Cardiac septum (tissue), 1 donor: ENCODE results near the gene TMEM30B. TPM values are rescaled to one million over a fixed set of nuclear protein-coding genes. Genes with fewer than 3 reads are reported as not detected.

ENCODE experiments used
- DNase-seq: peaks from one replicate; pipeline ENCODE4 v3.0.0-alpha.2; 2020; ENCODE audit warnings: low spot score
- intact Hi-C: fragments of 100-400 bp; cut with DNase I; formaldehyde crosslinking; loops from one replicate; pipeline ENCODE4 v1.14.0; 2022
- total RNA-seq: library from RNA; stranded (reverse); fragmentation: NEBNext Ultra II Directional; extraction: Animal tissue kit (Norgen Biotek cat#: 25700); gene quantifications from one replicate; pipeline ENCODE4 v1.2.1, GENCODE V29; 2021
- donor health status: DM: no; HTN: no; CAD: no.

Gene TMEM30B
- total RNA-seq, 1 donor from 2014 or later: 5.2 TPM

- no peak for DNase-seq
- intact Hi-C loops: loop anchor here (5.0 kb wide), 1 partner anchor 49 kb away; no protein-coding TSS in a partner anchor
These were observed 27.1 kb upstream of the TMEM30B start for GRCh38 chr14:61308198-61308597.

- intact Hi-C loops: loop anchor here (5.0 kb wide), 1 partner anchor 53 kb away; no protein-coding TSS in a partner anchor
- no peak for DNase-seq
These were observed 23.6 kb upstream of the TMEM30B start for GRCh38 chr14:61304688-61305087.

- intact Hi-C loops: no loop called here
- no peak for DNase-seq
These were observed 19.6 kb upstream of the TMEM30B start for GRCh38 chr14:61300754-61301153.

- DNase-seq: no peak
- intact Hi-C loops: no loop called here
These were observed 19.1 kb upstream of the TMEM30B start for GRCh38 chr14:61300209-61300608.

GRCh38 chr14:61298824-61299223 lies 17.7 kb upstream of the TMEM30B start:
- intact Hi-C loops: loop anchor here (5.0 kb wide), 3 partner anchors 158 to 828 kb away; no protein-coding TSS in a partner anchor
- no peak for DNase-seq

- intact Hi-C loops: loop anchor here (5.0 kb wide), 3 partner anchors 160 to 830 kb away; no protein-coding TSS in a partner anchor
These were observed 16.4 kb upstream of the TMEM30B start for GRCh38 chr14:61297581-61297980.

GRCh38 chr14:61296719-61297502 lies 15.8 kb upstream of the TMEM30B start:
- intact Hi-C loops: loop anchor here (5.0 kb wide), 3 partner anchors 160 to 830 kb away; no protein-coding TSS in a partner anchor
- no peak for DNase-seq

More at GRCh38 chr14:61297581-61297980, 16.4 kb upstream of the TMEM30B start:
- DNase-seq: no peak

- no peak for DNase-seq
- intact Hi-C loops: loop anchor here (5.0 kb wide), 3 partner anchors 161 to 831 kb away; no protein-coding TSS in a partner anchor
These were observed 15.0 kb upstream of the TMEM30B start for GRCh38 chr14:61296151-61296550.

- intact Hi-C loops: no loop called here
- no peak for DNase-seq
These were observed 9.6 kb upstream of the TMEM30B start for GRCh38 chr14:61290701-61291100.

GRCh38 chr14:61288720-61289119 lies 7.6 kb upstream of the TMEM30B start:
- no peak for DNase-seq
- intact Hi-C loops: no loop called here

- no peak for DNase-seq
- intact Hi-C loops: no loop called here
These were observed 7.1 kb upstream of the TMEM30B start for GRCh38 chr14:61288228-61288627.

GRCh38 chr14:61287196-61287595 lies 6.1 kb upstream of the TMEM30B start:
- intact Hi-C loops: no loop called here
- no peak for DNase-seq

GRCh38 chr14:61285364-61285763 lies 4.2 kb upstream of the TMEM30B start:
- intact Hi-C loops: no loop called here
- DNase-seq: no peak

- DNase-seq: no peak
- intact Hi-C loops: no loop called here
These were observed 2.9 kb upstream of the TMEM30B start for GRCh38 chr14:61284001-61284400.

GRCh38 chr14:61282746-61283145 lies 1.6 kb upstream of the TMEM30B start:
- DNase-seq: no peak
- intact Hi-C loops: no loop called here

- intact Hi-C loops: no loop called here
- DNase-seq: no peak
These were observed 774 bp upstream of the TMEM30B start for GRCh38 chr14:61281948-61282275.

GRCh38 chr14:61280526-61281185 lies 482 bp downstream of the TMEM30B start:
- DNase-seq: peak; percentile 77
- intact Hi-C loops: no loop called here

GRCh38 chr14:61280092-61280525 lies 1.0 kb downstream of the TMEM30B start:
- intact Hi-C loops: no loop called here
- DNase-seq: no peak

- no peak for DNase-seq
- intact Hi-C loops: no loop called here
These were observed 2.1 kb downstream of the TMEM30B start for GRCh38 chr14:61279082-61279481.

GRCh38 chr14:61277784-61278183 lies 3.4 kb downstream of the TMEM30B start:
- intact Hi-C loops: no loop called here
- DNase-seq: no peak

GRCh38 chr14:61277232-61277631 lies 3.9 kb downstream of the TMEM30B start:
- intact Hi-C loops: no loop called here
- DNase-seq: no peak
